ENCODE results near the gene GSK3A.

DNA sequence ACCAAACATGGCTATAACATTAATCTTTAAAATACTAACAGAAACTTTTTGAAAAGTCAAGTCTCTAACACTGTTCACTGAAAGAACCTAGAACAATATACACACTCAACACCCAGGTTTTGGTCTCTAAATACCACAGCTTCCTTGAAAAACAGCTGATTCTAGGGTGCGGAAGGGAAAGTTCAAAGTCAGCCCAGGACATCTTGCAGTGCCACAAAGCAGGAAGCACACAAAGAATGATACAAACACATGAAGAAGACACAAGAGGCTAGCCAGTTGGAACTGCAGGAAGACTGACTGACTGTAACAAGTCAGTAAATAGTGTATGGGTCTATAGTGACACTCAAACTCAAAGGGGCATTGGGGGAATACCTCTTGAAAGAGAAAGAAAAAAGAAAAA is 29.5 kb downstream of the GSK3A start:
- TF ChIP-seq, protein P1, sequence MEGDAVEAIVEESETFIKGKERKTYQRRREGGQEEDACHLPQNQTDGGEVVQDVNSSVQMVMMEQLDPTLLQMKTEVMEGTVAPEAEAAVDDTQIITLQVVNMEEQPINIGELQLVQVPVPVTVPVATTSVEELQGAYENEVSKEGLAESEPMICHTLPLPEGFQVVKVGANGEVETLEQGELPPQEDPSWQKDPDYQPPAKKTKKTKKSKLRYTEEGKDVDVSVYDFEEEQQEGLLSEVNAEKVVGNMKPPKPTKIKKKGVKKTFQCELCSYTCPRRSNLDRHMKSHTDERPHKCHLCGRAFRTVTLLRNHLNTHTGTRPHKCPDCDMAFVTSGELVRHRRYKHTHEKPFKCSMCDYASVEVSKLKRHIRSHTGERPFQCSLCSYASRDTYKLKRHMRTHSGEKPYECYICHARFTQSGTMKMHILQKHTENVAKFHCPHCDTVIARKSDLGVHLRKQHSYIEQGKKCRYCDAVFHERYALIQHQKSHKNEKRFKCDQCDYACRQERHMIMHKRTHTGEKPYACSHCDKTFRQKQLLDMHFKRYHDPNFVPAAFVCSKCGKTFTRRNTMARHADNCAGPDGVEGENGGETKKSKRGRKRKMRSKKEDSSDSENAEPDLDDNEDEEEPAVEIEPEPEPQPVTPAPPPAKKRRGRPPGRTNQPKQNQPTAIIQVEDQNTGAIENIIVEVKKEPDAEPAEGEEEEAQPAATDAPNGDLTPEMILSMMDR (conservative IDR thresholded peaks at IDR 0.05; ENCODE audit: low read depth, low read length), result no peak
- no peak for TF ChIP-seq EZH2 (IDR thresholded peaks at IDR 0.05; ENCODE audit: low read length, unreplicated experiment)
- no peak for TF ChIP-seq EZH2phosphoT487 (IDR thresholded peaks at IDR 0.05; ENCODE audit: borderline replicate concordance, low read length)
